Panc1 (cell line): ENCODE results near the gene TOLLIP. TPM values are rescaled to one million over a fixed set of nuclear protein-coding genes. Genes with fewer than 3 reads are reported as not detected.

ENCODE experiments used
- ATAC-seq: fragments of 200-7000 bp; cut with Tn5 transposase; 2 replicates; pipeline ENCODE4 v1.9.1; 2020; ENCODE audit warnings: mild to moderate bottlenecking, moderate library complexity
- BruUV-seq: library from RNA; stranded (reverse); fragments of 400-500 nt; replicated peaks from 2 replicates; lab custom pipeline; 2021; lab: Mats Ljungman, UMichigan
- CTCF ChIA-PET: fragments of 300-600 bp; sonication (Branson Sonifier 250); formaldehyde crosslinking; loops from one replicate; lab custom pipeline; 2022; ENCODE audit warnings: antibody characterized with exemption; lab: Charles Lee
- POLR2A ChIA-PET: fragments of 300-600 bp; sonication (Branson Sonifier 250); formaldehyde crosslinking; loops from one replicate; lab custom pipeline; 2022; ENCODE audit warnings: antibody characterized with exemption; lab: Charles Lee
- DNase-seq: peaks from one replicate; pipeline ENCODE4 v3.0.0-alpha.2; 2010; ENCODE audit warnings: low read depth, low spot score
- H3K27ac ChIP-seq: 2 replicates; pipeline ENCODE4 v1.5.1; 2011; ENCODE audit warnings: mild to moderate bottlenecking, low read length, inconsistent platforms
- H3K27me3 ChIP-seq: fragments of 200-500 bp; sonication (Bioruptor generic); 2 replicates; pipeline ENCODE4 v1.6.0; 2014; ENCODE audit warnings: low read length, inconsistent platforms; ENCODE audit not compliant: control insufficient read depth, insufficient read depth
- H3K36me3 ChIP-seq: fragments of 200-500 bp; sonication (Bioruptor generic); 2 replicates; pipeline ENCODE4 v1.5.1; 2014; ENCODE audit warnings: inconsistent platforms, mild to moderate bottlenecking, low read length, moderate library complexity; ENCODE audit not compliant: control insufficient read depth, insufficient read depth
- H3K4me1 ChIP-seq: 2 replicates; pipeline ENCODE4 v1.5.1; 2011; ENCODE audit warnings: inconsistent platforms, mild to moderate bottlenecking, low read length, moderate library complexity; ENCODE audit not compliant: control insufficient read depth, insufficient read depth
- H3K4me3 ChIP-seq, 2 experiments: 2 replicates each; pipeline ENCODE4 v1.5.1; 2011 to 2012; ENCODE audit warnings: low read depth in 2 of 2, low read length in 2 of 2, mild to moderate bottlenecking in 2 of 2, inconsistent platforms in 1 of 2, moderate library complexity in 1 of 2
- H3K9me3 ChIP-seq: fragments of 200-500 bp; sonication (Bioruptor generic); 2 replicates; pipeline ENCODE4 v1.5.1; 2014; ENCODE audit warnings: low read depth, mild to moderate bottlenecking, inconsistent platforms, low read length, moderate library complexity; ENCODE audit not compliant: control insufficient read depth, insufficient read depth
- CTCF ChIP-seq: fragments of 450-650 bp; IDR thresholded peaks from 2 replicates; pipeline ENCODE4 v1.5.1; 2017; ENCODE audit warnings: mild to moderate bottlenecking
- POLR2AphosphoS5 ChIP-seq: IDR thresholded peaks from 2 replicates; pipeline ENCODE4 v1.6.1; 2012; ENCODE audit warnings: mild to moderate bottlenecking, low read depth, low read length, moderate library complexity
- REST ChIP-seq, 2 experiments: IDR thresholded peaks; 2 replicates each; pipeline ENCODE4 v1.6.1; 2011 to 2012; ENCODE audit warnings: low read depth in 2 of 2, control low read depth in 1 of 2, low read length in 1 of 2, mild to moderate bottlenecking in 1 of 2, moderate library complexity in 1 of 2; ENCODE audit not compliant: insufficient read depth in 1 of 2
- SIN3A ChIP-seq: IDR thresholded peaks from 2 replicates; pipeline ENCODE4 v1.6.1; 2012; ENCODE audit warnings: low read depth, mild to moderate bottlenecking, low read length, moderate library complexity, borderline replicate concordance; ENCODE audit not compliant: insufficient read depth
- TCF7L2 ChIP-seq: IDR thresholded peaks from 2 replicates; pipeline ENCODE4 v1.6.1; 2011; ENCODE audit warnings: mild to moderate bottlenecking, low read depth, low read length, inconsistent platforms
- in situ Hi-C: cut with HindIII; loops from 2 replicates; pipeline ENCODE4 v1.10.0; 2016; ENCODE audit warnings: low sequenced_read_pairs, low pct_unique_long_range_greater_than_20kb
- intact Hi-C: fragments of 100-400 bp; cut with micrococcal nuclease; formaldehyde crosslinking; loops from one replicate; pipeline ENCODE4 v1.10.0; 2022; ENCODE audit not compliant: unreplicated experiment
- total RNA-seq: library from RNA; stranded (reverse); gene quantifications from one replicate; pipeline ENCODE4 v1.2.1, GENCODE V29; 2021; ENCODE audit not compliant: unreplicated experiment

Gene TOLLIP
- total RNA-seq, 1 experiment from 2014 or later = 141 TPM

- Histone ChIP-seq H3K27ac (peak overlapping the region; percentile 70), H3K4me1 (peaks cover 47% of the 10 kb centered on the region), H3K9me3 (no peaks in the 10 kb centered on the region), H3K36me3 (no peaks in the 10 kb centered on the region), H3K4me3 (no peak overlapping the region), H3K27me3 (no peaks in the 10 kb centered on the region)
- ChIA-PET POLR2A (interaction anchor here (0.7 kb wide), 1 partner anchor 58 kb away, joined by 5 read pairs; no protein-coding TSS in a partner anchor), CTCF (interaction anchor here (0.6 kb wide), 2 partner anchors 31 to 192 kb away, joined by 3 read pairs; no protein-coding TSS in a partner anchor)
- in situ Hi-C loops = no loop called here
- intact Hi-C loops = no loop called here
- DNase-seq (no peak), ATAC-seq (peak; percentile 8)
- TF ChIP-seq REST (IDR thresholded peaks at IDR 0.05; ENCODE audit: insufficient read depth in 1 of 2, low read depth in 2 of 2, low read length in 1 of 2) (peak in 1 of 2 experiments; percentile 50; a peak in 1 of 4 replicates), POLR2AphosphoS5 (no peak), CTCF (no peak), TCF7L2 (no peak), SIN3A (no peak)
- no TSS peak for BruUV-seq
Observed at GRCh38 chr11:1354125-1354938, 44.9 kb upstream of the TOLLIP start.

GRCh38 chr11:1353383-1354124 lies 44.1 kb upstream of the TOLLIP start:
- DNase-seq = no peak
- in situ Hi-C loops (no loop called here), intact Hi-C loops (no loop called here)
- Histone ChIP-seq H3K27ac (peak overlapping the region; percentile 70), H3K9me3 (no peaks in the 10 kb centered on the region), H3K4me3 (peak overlapping the region in 1 of 2 experiments; percentile 3; a peak in 1 of 4 replicates), H3K4me1 (peaks cover 51% of the 10 kb centered on the region), H3K27me3 (no peaks in the 10 kb centered on the region), H3K36me3 (no peaks in the 10 kb centered on the region)
- TF ChIP-seq POLR2AphosphoS5 (no peak), CTCF (no peak), REST (IDR thresholded peaks at IDR 0.05; ENCODE audit: insufficient read depth in 1 of 2, low read depth in 2 of 2, low read length in 1 of 2) (no peak), TCF7L2 (no peak), SIN3A (no peak)
- peak; percentile 61 for ATAC-seq
- CTCF ChIA-PET = interaction anchor here (0.6 kb wide), 2 partner anchors 30 to 193 kb away, joined by 3 read pairs; no protein-coding TSS in a partner anchor
- no TSS peak for BruUV-seq
- POLR2A ChIA-PET = interaction anchor here (0.6 to 0.7 kb wide), 2 partner anchors 30 to 58 kb away, joined by 4 to 5 read pairs; no protein-coding TSS in a partner anchor
